Body of pancreas (tissue), 4 donors: ENCODE data around the gene BMP8A. TPM values are rescaled to one million over a fixed set of nuclear protein-coding genes. Genes with fewer than 3 reads are reported as not detected.
A peak's percentile ranks its signal among the peaks of the same experiment; 100 is the strongest.
"Not testable (repeated sequence)": the region's sequence is repeated elsewhere in the genome, so short reads cannot be mapped to it uniquely, and the experiment has no call there.

Experiments
- ATAC-seq: fragments of 150-250 bp; one replicate; pipeline ENCODE4 v1.9.1; 2016
- DNase-seq, 4 donors: peaks; one replicate each; pipeline ENCODE4 v3.0.0-alpha.2; 2019
- H3K27ac ChIP-seq, 4 donors: fragments of 200-600 bp; sonication (generic); 1 replicate in 3 of 4; 2 replicates in 1 of 4; pipeline versions ENCODE4 v1.5.1 to v1.6.1; 2016 to 2019; ENCODE audit warnings: mild to moderate bottlenecking in 1 of 4, mixed read lengths in 1 of 4, moderate library complexity in 1 of 4
- H3K27me3 ChIP-seq, 2 donors: fragments of 200-600 bp; sonication (generic); one replicate each; pipeline ENCODE4 v1.6.0; 2016; ENCODE audit warnings: mild to moderate bottlenecking in 1 of 2
- H3K36me3 ChIP-seq, 2 donors: fragments of 200-600 bp; sonication (generic); replicated peaks in 1 of 2; 2 replicates each; pipeline ENCODE4 v1.5.1; 2016; ENCODE audit warnings: low read depth in 2 of 2; ENCODE audit not compliant: insufficient read depth in 1 of 2
- H3K4me1 ChIP-seq: fragments of 200-600 bp; sonication (generic); one replicate; pipeline ENCODE4 v1.6.0; 2016
- H3K4me3 ChIP-seq, 2 donors: fragments of 200-600 bp; sonication (generic); 1 replicate in 1 of 2; 2 replicates in 1 of 2; pipeline ENCODE4 v1.5.1; 2016 to 2019
- H3K9me3 ChIP-seq, 3 donors: fragments of 200-600 bp; sonication (generic); 1 replicate in 2 of 3; 2 replicates in 1 of 3; pipeline ENCODE4 v1.5.1; 2016
- POLR2A ChIP-seq, 3 donors: fragments of 450-650 bp; IDR thresholded peaks; one replicate each; pipeline ENCODE4 v1.6.1; 2016; ENCODE audit warnings: antibody characterized with exemption in 3 of 3, mild to moderate bottlenecking in 2 of 3
- WGBS, 2 donors: methylation state at CpG; one replicate each; pipeline ENCODE4 v1.1.5; 2017; 5-methylcytosine and 5-hydroxymethylcytosine counted together
- intact Hi-C: fragments of 100-400 bp; cut with DNase I; formaldehyde crosslinking; loops from one replicate; pipeline ENCODE4 v1.15.1; 2023
- total RNA-seq, 2 donors: library from RNA; depleted of rRNA; stranded (reverse); fragments of >200 nt; gene quantifications; one replicate each; pipeline ENCODE4 v1.1.0, GENCODE V29; 2016
- TF ChIP-seq, protein P1 (sequence below), 7 experiments: fragments of 450-650 bp in 4 of 7; fragments of 200-600 bp in 3 of 7; sonication (generic) in 3 of 7; IDR thresholded peaks; one replicate each; pipeline ENCODE4 v1.5.1; 2016 to 2019; ENCODE audit warnings: antibody characterized with exemption in 7 of 7

BMP8A gene, protein sequence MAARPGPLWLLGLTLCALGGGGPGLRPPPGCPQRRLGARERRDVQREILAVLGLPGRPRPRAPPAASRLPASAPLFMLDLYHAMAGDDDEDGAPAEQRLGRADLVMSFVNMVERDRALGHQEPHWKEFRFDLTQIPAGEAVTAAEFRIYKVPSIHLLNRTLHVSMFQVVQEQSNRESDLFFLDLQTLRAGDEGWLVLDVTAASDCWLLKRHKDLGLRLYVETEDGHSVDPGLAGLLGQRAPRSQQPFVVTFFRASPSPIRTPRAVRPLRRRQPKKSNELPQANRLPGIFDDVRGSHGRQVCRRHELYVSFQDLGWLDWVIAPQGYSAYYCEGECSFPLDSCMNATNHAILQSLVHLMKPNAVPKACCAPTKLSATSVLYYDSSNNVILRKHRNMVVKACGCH
- 1 to 10 TPM in 1 of 2 donors, not detected in 1; 5.7 TPM for total RNA-seq

DNA sequence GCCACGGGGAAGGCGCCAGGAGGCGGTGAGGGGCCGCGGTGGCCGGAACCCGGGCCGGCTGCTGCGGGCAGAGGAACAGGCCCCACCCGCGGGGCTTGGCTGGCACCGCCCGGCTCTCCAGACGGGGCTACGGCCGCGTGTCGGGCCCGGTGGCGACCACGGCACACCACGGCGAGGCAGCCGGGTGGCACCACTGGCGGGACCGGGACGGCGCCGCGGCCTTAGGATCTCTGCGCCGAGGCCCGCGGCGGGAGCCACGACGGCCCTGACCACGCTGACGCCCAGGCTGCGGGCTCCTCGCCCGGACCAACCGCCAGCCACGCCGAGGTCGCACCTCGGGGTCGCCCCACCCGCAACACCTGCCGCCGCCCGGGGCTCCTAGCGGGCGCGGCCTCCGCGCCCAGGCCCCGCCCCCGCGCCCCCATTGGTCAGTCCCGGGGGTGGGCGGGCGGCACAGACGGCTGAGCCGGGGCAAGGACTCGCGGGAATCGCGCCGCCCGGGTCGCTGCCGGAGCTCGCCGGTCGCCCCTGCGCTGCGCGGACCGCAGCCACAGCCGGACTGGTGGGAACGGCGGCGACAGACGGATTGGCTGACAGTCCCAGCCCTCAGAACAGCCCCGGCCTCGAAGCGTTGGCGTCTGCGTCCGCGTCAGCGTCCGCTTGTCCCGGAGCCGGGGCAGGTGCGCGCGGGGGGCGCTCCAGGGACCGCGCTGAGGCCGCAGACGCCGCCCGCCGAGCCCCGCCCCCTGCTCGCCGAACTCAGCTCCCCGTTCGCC is at the start of gene BMP8A:
TSS of gene BMP8A (plus strand) at position 491 of the 776 bp plus-strand sequence. CDS start 356 bp downstream, outside the sequence.
- H3K9me3 ChIP-seq = no peaks in the 10 kb centered on the region
- peak within 1 kb of the TSS; percentile 13 to 29 for H3K4me3 ChIP-seq
- DNase-seq (peak; percentile 77 to 86 (median 81)), ATAC-seq (peak; percentile 89)
- H3K36me3 ChIP-seq = peaks cover 0 to 3% of the 10 kb centered on the region in 2 donors
- TF ChIP-seq POLR2A (IDR thresholded peaks at IDR 0.05) = peak in 1 of 3 donors; percentile 30
- TF ChIP-seq, protein P1, sequence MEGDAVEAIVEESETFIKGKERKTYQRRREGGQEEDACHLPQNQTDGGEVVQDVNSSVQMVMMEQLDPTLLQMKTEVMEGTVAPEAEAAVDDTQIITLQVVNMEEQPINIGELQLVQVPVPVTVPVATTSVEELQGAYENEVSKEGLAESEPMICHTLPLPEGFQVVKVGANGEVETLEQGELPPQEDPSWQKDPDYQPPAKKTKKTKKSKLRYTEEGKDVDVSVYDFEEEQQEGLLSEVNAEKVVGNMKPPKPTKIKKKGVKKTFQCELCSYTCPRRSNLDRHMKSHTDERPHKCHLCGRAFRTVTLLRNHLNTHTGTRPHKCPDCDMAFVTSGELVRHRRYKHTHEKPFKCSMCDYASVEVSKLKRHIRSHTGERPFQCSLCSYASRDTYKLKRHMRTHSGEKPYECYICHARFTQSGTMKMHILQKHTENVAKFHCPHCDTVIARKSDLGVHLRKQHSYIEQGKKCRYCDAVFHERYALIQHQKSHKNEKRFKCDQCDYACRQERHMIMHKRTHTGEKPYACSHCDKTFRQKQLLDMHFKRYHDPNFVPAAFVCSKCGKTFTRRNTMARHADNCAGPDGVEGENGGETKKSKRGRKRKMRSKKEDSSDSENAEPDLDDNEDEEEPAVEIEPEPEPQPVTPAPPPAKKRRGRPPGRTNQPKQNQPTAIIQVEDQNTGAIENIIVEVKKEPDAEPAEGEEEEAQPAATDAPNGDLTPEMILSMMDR (IDR thresholded peaks at IDR 0.05) = peak in 3 of 7 experiments; percentile 5 to 7 (median 6)
- no peaks in the 10 kb centered on the region for H3K27me3 ChIP-seq
- intact Hi-C loops = no loop called here
- WGBS, 2 donors = 0 to 2% methylated on average over 2 to 83 of the region's 112 CpGs
- H3K4me1 ChIP-seq = peaks cover 14% of the 10 kb centered on the region
- H3K27ac ChIP-seq = peak within 1 kb of the TSS; percentile 42 to 64 (median 58)

DNA sequence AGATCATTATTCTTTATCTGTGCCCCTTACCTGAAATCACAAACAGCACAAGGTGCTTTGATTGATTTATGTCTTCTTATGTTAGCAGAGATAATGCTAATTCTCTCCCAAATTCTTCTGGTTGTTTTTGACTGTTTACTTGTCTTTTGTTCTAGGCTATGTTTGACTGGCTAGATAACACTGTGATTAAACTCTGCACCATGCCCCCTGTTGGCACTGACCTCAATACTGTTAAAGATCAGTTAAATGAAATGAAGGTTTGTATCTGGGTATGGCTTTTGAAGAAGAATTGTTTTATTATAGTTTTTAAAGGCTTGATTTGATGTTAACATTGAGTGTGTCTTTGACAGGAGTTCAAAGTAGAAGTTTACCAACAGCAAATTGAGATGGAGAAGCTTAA is 49.6 kb upstream of the BMP8A start:
- Histone ChIP-seq H3K9me3 (no peaks in the 10 kb centered on the region), H3K4me3 (no peak overlapping the region), H3K27me3 (no peaks in the 10 kb centered on the region), H3K27ac (no peak overlapping the region), H3K36me3 (peaks cover 25 to 35% of the 10 kb centered on the region in 2 donors), H3K4me1 (peaks cover 7% of the 10 kb centered on the region)
- no peak for TF ChIP-seq POLR2A (IDR thresholded peaks at IDR 0.05)
- TF ChIP-seq, protein P1 (IDR thresholded peaks at IDR 0.05) = no peak
- DNase-seq = no peak
- no peak for ATAC-seq
- intact Hi-C loops = no loop called here

DNA sequence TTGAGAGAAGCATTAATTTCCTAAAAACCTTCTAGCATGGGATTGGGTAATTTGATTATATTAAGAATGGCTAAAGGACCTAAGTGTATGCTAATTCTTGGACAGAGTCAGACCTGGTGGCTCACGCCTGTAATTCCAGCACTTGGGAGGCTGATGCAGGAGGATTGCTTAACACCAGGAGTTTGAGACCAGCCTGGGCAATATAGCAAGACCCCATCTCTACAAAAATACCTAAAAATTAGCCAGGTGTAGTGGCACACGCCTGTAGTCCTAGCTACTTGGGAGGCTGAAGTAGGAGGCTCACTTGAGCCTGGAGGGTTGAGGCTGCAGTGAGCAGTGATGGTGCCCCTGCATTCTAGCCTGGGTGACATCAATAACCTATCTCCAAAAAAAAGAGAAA is 45.9 kb upstream of the BMP8A start:
- H3K36me3 ChIP-seq = peaks cover 27 to 51% of the 10 kb centered on the region in 2 donors
- no peak for TF ChIP-seq POLR2A (IDR thresholded peaks at IDR 0.05)
- TF ChIP-seq, protein P1 (IDR thresholded peaks at IDR 0.05) = no peak
- no peak for ATAC-seq
- H3K27me3 ChIP-seq = no peaks in the 10 kb centered on the region
- no peak overlapping the region for H3K27ac ChIP-seq
- no peaks in the 10 kb centered on the region for H3K9me3 ChIP-seq
- WGBS, 2 donors = 81 to 86% methylated on average over 2 of the region's 2 CpGs
- no peak for DNase-seq
- no peak overlapping the region for H3K4me3 ChIP-seq
- intact Hi-C loops = no loop called here
- H3K4me1 ChIP-seq = peaks cover 7% of the 10 kb centered on the region

DNA sequence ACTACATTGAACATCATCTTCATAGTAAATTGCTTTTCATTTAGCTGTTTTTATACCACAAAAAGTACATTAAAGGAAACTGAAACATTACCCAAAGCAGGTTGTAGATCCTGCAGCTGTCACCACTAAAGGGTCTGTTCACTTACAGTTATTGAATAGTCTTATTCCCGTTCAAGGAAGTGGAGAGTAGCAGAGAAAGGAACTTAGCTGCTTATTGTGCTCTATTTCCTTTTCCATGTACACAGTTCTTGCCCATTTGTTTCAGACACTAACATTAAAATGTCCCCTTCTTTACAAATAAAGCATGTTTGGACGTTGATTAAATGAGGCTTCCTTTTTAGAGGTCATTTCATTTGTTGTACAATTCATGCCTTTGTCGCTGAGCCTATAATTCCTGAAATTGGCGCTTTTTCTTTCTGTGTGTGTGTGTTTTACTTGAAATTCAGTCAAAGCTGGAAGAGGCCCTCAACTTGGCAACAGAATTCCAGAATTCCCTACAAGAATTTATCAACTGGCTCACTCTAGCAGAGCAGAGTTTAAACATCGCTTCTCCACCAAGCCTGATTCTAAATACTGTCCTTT is 44.4 kb upstream of the BMP8A start:
- H3K4me1 ChIP-seq = no peaks in the 10 kb centered on the region
- ATAC-seq = no peak
- intact Hi-C loops = no loop called here
- no peak overlapping the region for H3K4me3 ChIP-seq
- H3K36me3 ChIP-seq = peaks cover 26 to 52% of the 10 kb centered on the region in 2 donors
- H3K27ac ChIP-seq = no peak overlapping the region
- WGBS, 2 donors = 81 to 92% methylated on average over 5 of the region's 5 CpGs
- TF ChIP-seq, protein P1 (IDR thresholded peaks at IDR 0.05) = no peak
- TF ChIP-seq POLR2A (IDR thresholded peaks at IDR 0.05) = no peak
- no peak for DNase-seq
- no peaks in the 10 kb centered on the region for H3K9me3 ChIP-seq
- H3K27me3 ChIP-seq = no peaks in the 10 kb centered on the region

DNA sequence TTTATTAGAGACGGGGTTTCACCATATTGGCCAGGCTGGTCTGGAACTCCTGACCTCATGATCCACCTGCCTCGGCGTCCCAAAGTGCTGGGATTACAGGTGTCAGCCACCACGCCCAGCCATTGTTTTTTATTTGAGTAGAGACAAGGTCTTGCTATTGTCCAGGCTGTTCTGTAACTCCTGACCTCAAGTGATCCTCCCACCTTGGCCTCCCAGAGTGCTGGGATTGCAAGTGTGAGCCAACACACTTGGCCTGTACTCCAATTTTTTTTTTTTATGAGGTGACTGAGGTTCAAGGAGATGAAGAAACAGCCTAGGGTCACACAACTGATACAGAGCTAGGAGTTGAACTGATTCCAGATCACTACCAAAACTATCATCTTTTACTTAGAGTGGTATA is 41.4 kb upstream of the BMP8A start:
- H3K27me3 ChIP-seq, H3K4me3 ChIP-seq, H3K9me3 ChIP-seq, ATAC-seq, H3K27ac ChIP-seq, H3K4me1 ChIP-seq, DNase-seq: not testable (repeated sequence)
- WGBS, 2 donors = 91 to 96% methylated on average over 4 of the region's 4 CpGs
- intact Hi-C loops = loop anchor here (10.0 kb wide), 1 partner anchor 125 kb away; no protein-coding TSS in a partner anchor
- H3K36me3 ChIP-seq = peaks cover 22 to 56% of the 10 kb centered on the region in 2 donors
